ENCODE data around the gene FLOT1. TPM values are rescaled to one million over a fixed set of nuclear protein-coding genes. Genes with fewer than 3 reads are reported as not detected.
"Not testable (repeated sequence)": the region's sequence is repeated elsewhere in the genome, so short reads cannot be mapped to it uniquely, and the experiment has no call there.

The FLOT1 gene
- polyA plus RNA-seq, 1 donor (not counting 4 experiments of a cell fraction or from before 2014, with no cell fraction given): 21.6 TPM

GRCh38 chr6:30719791-30720737 is 22.4 kb downstream of the FLOT1 start, which contains the start of gene TUBB:
Gene TUBB, plus strand, starts transcription at chr6:30720352. Its CDS starts 155 bp downstream, at chr6:30720507.
- no peaks in the 10 kb centered on the region for H3K27me3 ChIP-seq (ENCODE audit: control insufficient read depth, extremely low read depth, insufficient read depth, low read length)
- peak within 1 kb of the TSS; percentile 93 for H3K9ac ChIP-seq (ENCODE audit: control insufficient read depth, extremely low read depth, insufficient read depth, low read length)
- peaks cover 10 to 17% of the 10 kb centered on the region in 2 experiments for H3K36me3 ChIP-seq (ENCODE audit: control insufficient read depth in 2 of 2, extremely low read depth in 1 of 2, insufficient read depth in 2 of 2, low read length in 2 of 2)
- DNase-seq (ENCODE audit: low read depth, low spot score) (peak; percentile 90), FAIRE-seq (peak; percentile 9)
- H4K20me1 ChIP-seq (ENCODE audit: control insufficient read depth, extremely low read depth, insufficient read depth, low read length): peaks cover 26% of the 10 kb centered on the region
- H3K4me2 ChIP-seq (ENCODE audit: control insufficient read depth, extremely low read depth, insufficient read depth, low read depth, low read length): peak within 1 kb of the TSS; percentile 95
- no peaks in the 10 kb centered on the region for H3K9me1 ChIP-seq (ENCODE audit: control insufficient read depth, extremely low read depth, insufficient read depth, low read length)
- H3K9me3 ChIP-seq (ENCODE audit: control insufficient read depth, low read depth, low read length): no peaks in the 10 kb centered on the region
- H3K27ac ChIP-seq (ENCODE audit: control insufficient read depth, insufficient read depth, low read length): peak within 1 kb of the TSS; percentile 92
- dilution Hi-C loops (cut with MboI; ENCODE audit: extremely low pct_ligation_motif_present, low sequenced_read_pairs): no loop called here
- peak within 1 kb of the TSS; percentile 48 for H2AFZ ChIP-seq (ENCODE audit: control insufficient read depth, low read length)
- H3K79me2 ChIP-seq (ENCODE audit: control insufficient read depth, insufficient read depth, low read length): peaks cover 52% of the 10 kb centered on the region
- no peak for TF ChIP-seq EZH2 (IDR thresholded peaks at IDR 0.05; ENCODE audit: low read length)
- peak within 1 kb of the TSS; percentile 84 to 100 (median 93) for H3K4me3 ChIP-seq (ENCODE audit: control insufficient read depth in 2 of 3, extremely low read depth in 1 of 3, insufficient read depth in 2 of 3, low read depth in 1 of 3, low read length in 3 of 3)
- H3K4me1 ChIP-seq (ENCODE audit: control insufficient read depth, extremely low read depth, insufficient read depth, low read length): peaks cover 30% of the 10 kb centered on the region

- Histone ChIP-seq H3K9ac (ENCODE audit: control insufficient read depth, extremely low read depth, insufficient read depth, low read length) (peak overlapping the region; percentile 81), H3K4me1 (ENCODE audit: control insufficient read depth, extremely low read depth, insufficient read depth, low read length) (peaks cover 30% of the 10 kb centered on the region)
- no peak for FAIRE-seq
Measured at GRCh38 chr6:30719356-30719755, 23.1 kb downstream of the FLOT1 start.

GRCh38 chr6:30717845-30718720 is 24.4 kb downstream of the FLOT1 start:
- Histone ChIP-seq H3K4me2 (ENCODE audit: control insufficient read depth, extremely low read depth, insufficient read depth, low read depth, low read length) (peak overlapping the region; percentile 78), H3K4me3 (ENCODE audit: control insufficient read depth in 2 of 3, extremely low read depth in 1 of 3, insufficient read depth in 2 of 3, low read depth in 1 of 3, low read length in 3 of 3) (peak overlapping the region; percentile 24 to 67 (median 59)), H3K27ac (ENCODE audit: control insufficient read depth, insufficient read depth, low read length) (peak overlapping the region; percentile 86), H3K36me3 (ENCODE audit: control insufficient read depth in 2 of 2, extremely low read depth in 1 of 2, insufficient read depth in 2 of 2, low read length in 2 of 2) (peaks cover 11 to 20% of the 10 kb centered on the region in 2 experiments), H3K9ac (ENCODE audit: control insufficient read depth, extremely low read depth, insufficient read depth, low read length) (peak overlapping the region; percentile 80), H3K4me1 (ENCODE audit: control insufficient read depth, extremely low read depth, insufficient read depth, low read length) (peaks cover 20% of the 10 kb centered on the region), H2AFZ (ENCODE audit: control insufficient read depth, low read length) (peak overlapping the region; percentile 50), H3K79me2 (ENCODE audit: control insufficient read depth, insufficient read depth, low read length) (peaks cover 32% of the 10 kb centered on the region), H4K20me1 (ENCODE audit: control insufficient read depth, extremely low read depth, insufficient read depth, low read length) (peaks cover 12% of the 10 kb centered on the region)
- FAIRE-seq; H3K9me1 ChIP-seq (ENCODE audit: control insufficient read depth, extremely low read depth, insufficient read depth, low read length); H3K27me3 ChIP-seq (ENCODE audit: control insufficient read depth, extremely low read depth, insufficient read depth, low read length); DNase-seq (ENCODE audit: low read depth, low spot score); H3K9me3 ChIP-seq (ENCODE audit: control insufficient read depth, low read depth, low read length); dilution Hi-C loops (cut with MboI; ENCODE audit: extremely low pct_ligation_motif_present, low sequenced_read_pairs): not testable (repeated sequence)

More at GRCh38 chr6:30719356-30719755, 23.1 kb downstream of the FLOT1 start:
- no peak overlapping the region for H2AFZ ChIP-seq (ENCODE audit: control insufficient read depth, low read length)
- H3K4me2 ChIP-seq (ENCODE audit: control insufficient read depth, extremely low read depth, insufficient read depth, low read depth, low read length): peak overlapping the region; percentile 95
- no peaks in the 10 kb centered on the region for H3K9me1 ChIP-seq (ENCODE audit: control insufficient read depth, extremely low read depth, insufficient read depth, low read length)
- H4K20me1 ChIP-seq (ENCODE audit: control insufficient read depth, extremely low read depth, insufficient read depth, low read length): peaks cover 22% of the 10 kb centered on the region
- H3K36me3 ChIP-seq (ENCODE audit: control insufficient read depth in 2 of 2, extremely low read depth in 1 of 2, insufficient read depth in 2 of 2, low read length in 2 of 2): peaks cover 6 to 12% of the 10 kb centered on the region in 2 experiments
- H3K27ac ChIP-seq (ENCODE audit: control insufficient read depth, insufficient read depth, low read length): peak overlapping the region; percentile 83
- peaks cover 45% of the 10 kb centered on the region for H3K79me2 ChIP-seq (ENCODE audit: control insufficient read depth, insufficient read depth, low read length)
- dilution Hi-C loops (cut with MboI; ENCODE audit: extremely low pct_ligation_motif_present, low sequenced_read_pairs): no loop called here
- TF ChIP-seq EZH2 (IDR thresholded peaks at IDR 0.05; ENCODE audit: low read length) (no peak), CTCF (optimal IDR thresholded peaks at IDR 0.05 in 1 of 3, IDR thresholded peaks at IDR 0.05 in 1 of 3, conservative IDR thresholded peaks at IDR 0.05 in 1 of 3; ENCODE audit: extremely low read depth in 1 of 3, insufficient read depth in 2 of 3, low read length in 3 of 3) (no peak)
- DNase-seq (ENCODE audit: low read depth, low spot score): no peak
- no peaks in the 10 kb centered on the region for H3K9me3 ChIP-seq (ENCODE audit: control insufficient read depth, low read depth, low read length)
- peak overlapping the region; percentile 77 to 85 (median 84) for H3K4me3 ChIP-seq (ENCODE audit: control insufficient read depth in 2 of 3, extremely low read depth in 1 of 3, insufficient read depth in 2 of 3, low read depth in 1 of 3, low read length in 3 of 3)
- no peaks in the 10 kb centered on the region for H3K27me3 ChIP-seq (ENCODE audit: control insufficient read depth, extremely low read depth, insufficient read depth, low read length)

All from keratinocyte (primary cell).